H1 (cell line): Measurements from ENCODE around the gene SLC26A6. TPM values are rescaled to one million over a fixed set of nuclear protein-coding genes. Genes with fewer than 3 reads are reported as not detected.

Experiments
- CTCF ChIA-PET: fragments of 300-600 bp; sonication (Branson Sonifier 250); formaldehyde crosslinking; loops from one replicate; lab custom pipeline; 2021; ENCODE audit not compliant: partially characterized antibody; lab: Charles Lee
- POLR2A ChIA-PET: fragments of 300-600 bp; sonication (Branson Sonifier 250); formaldehyde crosslinking; loops from one replicate; lab custom pipeline; 2021; ENCODE audit warnings: inconsistent platforms; ENCODE audit not compliant: partially characterized antibody; lab: Charles Lee
- DNase-seq, 2 experiments: peaks; one replicate each; pipeline versions ENCODE4 v3.0.0 to v3.0.0-alpha.2; 2010 to 2022; ENCODE audit warnings: low spot score in 2 of 2, low read depth in 1 of 2, mixed read lengths in 1 of 2
- FAIRE-seq: peaks from 2 replicates; lab custom pipeline; 2011; peaks lifted over from hg19 to GRCh38; lab: Jason Lieb, UNC
- H2AFZ ChIP-seq: 2 replicates; pipeline ENCODE4 v1.8.1; 2012; ENCODE audit warnings: low read length, inconsistent platforms
- H2AK5ac ChIP-seq: 2 replicates; pipeline ENCODE4 v1.6.1; 2013; ENCODE audit warnings: low read depth, low read length
- H2BK120ac ChIP-seq: replicated peaks from 2 replicates; pipeline ENCODE3; 2013; ENCODE audit warnings: low read depth, low read length, inconsistent platforms
- H2BK12ac ChIP-seq: 2 replicates; pipeline ENCODE4 v1.6.1; 2013; ENCODE audit warnings: low read depth, low read length
- H2BK15ac ChIP-seq: 2 replicates; pipeline ENCODE4 v1.6.1; 2013; ENCODE audit warnings: low read length
- H2BK20ac ChIP-seq: 2 replicates; pipeline ENCODE4 v1.6.1; 2013; ENCODE audit warnings: low read length
- H2BK5ac ChIP-seq: 2 replicates; pipeline ENCODE4 v1.6.1; 2013; ENCODE audit warnings: low read depth, low read length
- H3K14ac ChIP-seq: 2 replicates; pipeline ENCODE4 v1.6.1; 2013; ENCODE audit warnings: inconsistent platforms; ENCODE audit not compliant: insufficient read length
- H3K18ac ChIP-seq: 2 replicates; pipeline ENCODE4 v1.6.1; 2013; ENCODE audit warnings: low read length; ENCODE audit errors: extremely low read depth
- H3K23ac ChIP-seq: 2 replicates; pipeline ENCODE4 v1.6.1; 2013; ENCODE audit warnings: inconsistent platforms; ENCODE audit not compliant: insufficient read length
- H3K23me2 ChIP-seq: 2 replicates; pipeline ENCODE4 v1.6.1; 2013; ENCODE audit warnings: low read depth, low read length
- H3K27ac ChIP-seq: 2 replicates; pipeline ENCODE4 v1.6.1; 2011; ENCODE audit warnings: low read depth, low read length, inconsistent platforms
- H3K27me3 ChIP-seq, 4 experiments: replicated peaks in 1 of 4; 1 replicate in 1 of 4; 2 replicates in 3 of 4; pipeline versions ENCODE4 v1.6.1 to v1.8.1; 2011 to 2013; ENCODE audit warnings: low read length in 3 of 4, mild to moderate bottlenecking in 3 of 4, inconsistent platforms in 2 of 4, mixed read lengths in 2 of 4, moderate library complexity in 1 of 4; ENCODE audit not compliant: control insufficient read depth in 3 of 4, insufficient read depth in 3 of 4; ENCODE audit errors: extremely low read depth in 1 of 4
- H3K36me3 ChIP-seq, 4 experiments: 2 replicates each; pipeline versions ENCODE4 v1.6.1 to v1.8.1; 2011 to 2013; ENCODE audit warnings: mild to moderate bottlenecking in 4 of 4, low read length in 3 of 4, moderate library complexity in 2 of 4, control low read depth in 1 of 4, inconsistent platforms in 1 of 4; ENCODE audit not compliant: insufficient read depth in 4 of 4, control insufficient read depth in 2 of 4
- H3K4ac ChIP-seq: replicated peaks from 2 replicates; pipeline ENCODE3; 2013; ENCODE audit warnings: low read length, low read depth, mixed read lengths, inconsistent platforms; ENCODE audit not compliant: insufficient read length
- H3K4me1 ChIP-seq, 4 experiments: replicated peaks in 1 of 4; 1 replicate in 1 of 4; 2 replicates in 3 of 4; pipeline versions ENCODE4 v1.6.1 to v1.8.1; 2011 to 2013; ENCODE audit warnings: low read length in 3 of 4, inconsistent platforms in 2 of 4, mixed read lengths in 1 of 4; ENCODE audit not compliant: insufficient read depth in 4 of 4, control insufficient read depth in 3 of 4
- H3K4me2 ChIP-seq, 2 experiments: 2 replicates each; pipeline versions ENCODE4 v1.6.1 to v1.8.1; 2011 to 2013; ENCODE audit warnings: low read depth in 2 of 2, low read length in 2 of 2, control low read depth in 1 of 2, inconsistent platforms in 1 of 2, mild to moderate bottlenecking in 1 of 2; ENCODE audit not compliant: insufficient read depth in 1 of 2
- H3K4me3 ChIP-seq, 4 experiments: fragments of 200-600, 300-600 bp in 1 of 4; sonication (generic), shearing (Covaris generic), sonication (Bioruptor Twin) in 1 of 4; 2 replicates each; pipeline versions ENCODE4 v1.5.1 to v1.8.1; 2011 to 2016; ENCODE audit warnings: low read length in 4 of 4, low read depth in 3 of 4, control low read depth in 2 of 4, inconsistent platforms in 2 of 4, mild to moderate bottlenecking in 2 of 4, mixed read lengths in 1 of 4, moderate library complexity in 1 of 4; ENCODE audit not compliant: insufficient read depth in 2 of 4; ENCODE audit errors: extremely low read depth in 1 of 4
- H3K56ac ChIP-seq: replicated peaks from 2 replicates; pipeline ENCODE3; 2013; ENCODE audit warnings: low read depth, mild to moderate bottlenecking, mixed read lengths, low read length, inconsistent platforms; ENCODE audit not compliant: insufficient read length
- H3K79me1 ChIP-seq: 2 replicates; pipeline ENCODE4 v1.6.1; 2013; ENCODE audit warnings: low read depth, low read length, control low read depth
- H3K79me2 ChIP-seq, 2 experiments: 2 replicates each; pipeline versions ENCODE4 v1.6.1 to v1.8.1; 2012 to 2013; ENCODE audit warnings: low read length in 2 of 2, mild to moderate bottlenecking in 2 of 2, inconsistent platforms in 1 of 2; ENCODE audit not compliant: insufficient read depth in 2 of 2, control insufficient read depth in 1 of 2
- H3K9ac ChIP-seq, 4 experiments: replicated peaks in 1 of 4; 1 replicate in 1 of 4; 2 replicates in 3 of 4; pipeline versions ENCODE4 v1.6.1 to v1.8.1; 2011 to 2013; ENCODE audit warnings: low read depth in 3 of 4, low read length in 3 of 4, control low read depth in 2 of 4, mild to moderate bottlenecking in 2 of 4, moderate library complexity in 2 of 4, inconsistent platforms in 1 of 4; ENCODE audit errors: extremely low read depth in 1 of 4
- H3K9me3 ChIP-seq, 2 experiments: 2 replicates each; pipeline versions ENCODE4 v1.6.1 to v1.8.1; 2012 to 2013; ENCODE audit warnings: mild to moderate bottlenecking in 2 of 2, moderate library complexity in 2 of 2, control low read depth in 1 of 2, inconsistent platforms in 1 of 2, low read depth in 1 of 2, low read length in 1 of 2, mixed read lengths in 1 of 2; ENCODE audit not compliant: insufficient read depth in 2 of 2
- H4K20me1 ChIP-seq, 2 experiments: replicated peaks in 1 of 2; 2 replicates each; pipeline versions ENCODE3 to v1.8.1; 2011 to 2013; ENCODE audit warnings: inconsistent platforms in 2 of 2, low read length in 2 of 2, mild to moderate bottlenecking in 1 of 2; ENCODE audit not compliant: insufficient read depth in 2 of 2, control insufficient read depth in 1 of 2
- H4K5ac ChIP-seq: 2 replicates; pipeline ENCODE4 v1.6.1; 2013; ENCODE audit warnings: low read length, low read depth, mixed read lengths, inconsistent platforms; ENCODE audit not compliant: insufficient read length
- H4K8ac ChIP-seq: 2 replicates; pipeline ENCODE4 v1.8.0; 2013; ENCODE audit warnings: mild to moderate bottlenecking, moderate library complexity, low read length, inconsistent platforms; ENCODE audit not compliant: insufficient read depth; ENCODE audit errors: extremely low read depth
- H4K91ac ChIP-seq: replicated peaks from 2 replicates; pipeline ENCODE3; 2013; ENCODE audit warnings: low read length, mixed read lengths, inconsistent platforms; ENCODE audit not compliant: insufficient read length
- EZH2 ChIP-seq: fragments of 200-600 bp; sonication (generic); IDR thresholded peaks from 2 replicates; pipeline ENCODE4 v1.7.1; 2012; ENCODE audit warnings: low read depth, mild to moderate bottlenecking, moderate library complexity, low read length, inconsistent platforms; ENCODE audit not compliant: severe bottlenecking
- FOSL1 ChIP-seq: IDR thresholded peaks from 2 replicates; pipeline ENCODE4 v1.6.1; 2011; ENCODE audit warnings: mild to moderate bottlenecking, low read depth, low read length, moderate library complexity; ENCODE audit not compliant: insufficient read depth
- KDM4A ChIP-seq: IDR thresholded peaks from one replicate; pipeline ENCODE4 v1.7.1; 2012; ENCODE audit warnings: low read depth, mild to moderate bottlenecking, moderate library complexity, low read length, inconsistent platforms; ENCODE audit not compliant: severe bottlenecking
- POLR2AphosphoS5 ChIP-seq: IDR thresholded peaks from 2 replicates; pipeline ENCODE4 v1.6.1; 2011; ENCODE audit warnings: low read depth, low read length
- SIRT6 ChIP-seq: IDR thresholded peaks from one replicate; pipeline ENCODE4 v1.7.1; 2012; ENCODE audit warnings: low read length, inconsistent platforms
- SP2 ChIP-seq: IDR thresholded peaks from 2 replicates; pipeline ENCODE4 v1.6.1; 2012; ENCODE audit warnings: mild to moderate bottlenecking, low read length, inconsistent platforms
- WGBS, 2 experiments: shearing (Covaris generic) in 1 of 2; methylation state at CpG; one replicate each; pipeline versions ENCODE4 v1.1.6 to v1.1.7; 2013 to 2015; ENCODE audit warnings: low lambda C conversion rate in 2 of 2, mixed read lengths in 2 of 2, inconsistent platforms in 1 of 2, low coverage in 1 of 2, missing lambda C conversion rate in 1 of 2; ENCODE audit not compliant: insufficient replicate concordance in 2 of 2, insufficient coverage in 1 of 2, insufficient read length in 1 of 2; ENCODE audit errors: extremely low coverage in 1 of 2, missing lambda C conversion rate in 1 of 2; 5-methylcytosine and 5-hydroxymethylcytosine counted together
- polyA plus RNA-seq, 7 experiments: library from polyadenylated mRNA; depleted of rRNA in 3 of 7; stranded (reverse) in 5 of 7; unstranded in 2 of 7; fragments of >200 nt in 5 of 7; fragments of 200-250 nt in 2 of 7; gene quantifications; 1 replicate in 5 of 7; 2 replicates in 1 of 7; 4 replicates in 1 of 7; pipeline versions ENCODE4 v1.2.1 to v1.2.3, GENCODE V29; 2011 to 2013; ENCODE audit warnings: missing spikeins in 2 of 7, mixed read lengths in 2 of 7
- total RNA-seq: library from RNA; stranded (reverse); fragmentation: NEBNext Ultra II Directional; extraction: Animal tissue kit (Norgen Biotek cat#: 25700); gene quantifications from 2 replicates; pipeline ENCODE4 v1.2.1, GENCODE V29; 2021
- TF ChIP-seq, protein P1 (sequence below), 3 experiments: IDR thresholded peaks; 1 replicate in 2 of 3; 2 replicates in 1 of 3; pipeline versions ENCODE4 v1.5.1 to v1.6.1; 2011; ENCODE audit warnings: low read length in 3 of 3, mild to moderate bottlenecking in 3 of 3, inconsistent platforms in 2 of 3, low read depth in 1 of 3, moderate library complexity in 1 of 3; ENCODE audit not compliant: insufficient read depth in 1 of 3; ENCODE audit errors: control extremely low read depth in 1 of 3

SLC26A6 gene
- total and polyA plus RNA-seq, 2 of the 8 experiments (the other 6 are each of a cell fraction or from before 2014, with no cell fraction given) = 50.4 to 58.0 TPM

DNA sequence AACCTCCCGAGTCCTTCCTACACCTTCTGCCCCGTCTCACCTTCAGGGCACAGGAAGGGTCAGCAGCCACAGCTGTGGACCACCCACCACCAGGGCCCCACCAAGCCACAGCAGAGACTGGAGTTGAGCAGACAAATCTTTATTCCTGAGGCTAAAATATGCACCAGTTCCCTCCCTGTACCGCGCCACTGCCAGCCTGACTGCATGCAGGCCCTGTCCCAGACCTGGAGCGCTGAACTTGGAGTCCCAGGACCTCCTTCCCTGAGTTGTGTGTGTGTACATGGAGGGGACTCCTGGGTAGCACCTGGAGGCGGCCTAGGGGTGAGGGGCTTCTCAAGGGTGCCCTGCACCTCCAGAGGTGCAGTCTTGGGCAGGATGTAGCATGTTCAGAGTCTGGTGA lies 9.7 kb downstream of the SLC26A6 start:
- no peak overlapping the region for H2BK15ac ChIP-seq
- CTCF ChIA-PET = interaction anchor here (0.6 to 5.3 kb wide), 6 partner anchors 9 to 67 kb away, joined by 4 to 49 read pairs (median 5); partner anchors contain the start of genes SLC26A6 and UQCRC1
- H3K23ac ChIP-seq = no peak overlapping the region
- 85% methylated on average over 6 of the region's 6 CpGs; no CpG with 5 or more reads in 1 of the 2 experiments for WGBS, 2 experiments
- peaks cover 6 to 16% of the 10 kb centered on the region in 2 experiments for H4K20me1 ChIP-seq
- peak overlapping the region; percentile 35; the same call in 1 of the 2 replicates for H4K8ac ChIP-seq
- H3K36me3 ChIP-seq = peaks cover 11 to 41% (median 17%) of the 10 kb centered on the region in 4 experiments; a peak in 7 of 8 replicates
- no peak overlapping the region for H4K91ac ChIP-seq
- no peak overlapping the region for H2AK5ac ChIP-seq
- H3K56ac ChIP-seq = no peak overlapping the region
- POLR2A ChIA-PET = interaction anchor here (1.0 to 7.9 kb wide), 6 partner anchors 8 to 38 kb away, joined by 3 to 75 read pairs (median 16); partner anchors contain the start of genes CELSR3, SLC26A6 and UQCRC1
- no peak overlapping the region for H3K9ac ChIP-seq
- no peak for DNase-seq
- H2BK5ac ChIP-seq = no peak overlapping the region
- no peak overlapping the region for H3K18ac ChIP-seq
- H4K5ac ChIP-seq = no peak overlapping the region
- H2BK20ac ChIP-seq = no peak overlapping the region
- 0 out of 2 replicates have a peak, but pooled peaks cover 2% of the 10 kb centered on the region for H3K23me2 ChIP-seq
- H3K79me1 ChIP-seq = no peaks in the 10 kb centered on the region
- no peaks in the 10 kb centered on the region for H3K27me3 ChIP-seq
- H3K14ac ChIP-seq = no peak overlapping the region
- peaks cover 0 to 6% (median 3%) of the 10 kb centered on the region in 4 experiments; a peak in 3 of 7 replicates for H3K4me1 ChIP-seq
- H3K4me3 ChIP-seq = no peak overlapping the region
- H3K4ac ChIP-seq = no peak overlapping the region
- no peak for FAIRE-seq
- no peak overlapping the region for H2BK12ac ChIP-seq
- H3K4me2 ChIP-seq = no peak overlapping the region
- H3K79me2 ChIP-seq = no peaks in the 10 kb centered on the region
- no peak overlapping the region for H2AFZ ChIP-seq
- no peaks in the 10 kb centered on the region for H3K9me3 ChIP-seq
- H2BK120ac ChIP-seq = no peak overlapping the region
- no peak overlapping the region for H3K27ac ChIP-seq
- TF ChIP-seq FOSL1 (no peak), EZH2 (no peak), SP2 (no peak), KDM4A (no peak), POLR2AphosphoS5 (no peak), SIRT6 (no peak)
- TF ChIP-seq, protein P1, sequence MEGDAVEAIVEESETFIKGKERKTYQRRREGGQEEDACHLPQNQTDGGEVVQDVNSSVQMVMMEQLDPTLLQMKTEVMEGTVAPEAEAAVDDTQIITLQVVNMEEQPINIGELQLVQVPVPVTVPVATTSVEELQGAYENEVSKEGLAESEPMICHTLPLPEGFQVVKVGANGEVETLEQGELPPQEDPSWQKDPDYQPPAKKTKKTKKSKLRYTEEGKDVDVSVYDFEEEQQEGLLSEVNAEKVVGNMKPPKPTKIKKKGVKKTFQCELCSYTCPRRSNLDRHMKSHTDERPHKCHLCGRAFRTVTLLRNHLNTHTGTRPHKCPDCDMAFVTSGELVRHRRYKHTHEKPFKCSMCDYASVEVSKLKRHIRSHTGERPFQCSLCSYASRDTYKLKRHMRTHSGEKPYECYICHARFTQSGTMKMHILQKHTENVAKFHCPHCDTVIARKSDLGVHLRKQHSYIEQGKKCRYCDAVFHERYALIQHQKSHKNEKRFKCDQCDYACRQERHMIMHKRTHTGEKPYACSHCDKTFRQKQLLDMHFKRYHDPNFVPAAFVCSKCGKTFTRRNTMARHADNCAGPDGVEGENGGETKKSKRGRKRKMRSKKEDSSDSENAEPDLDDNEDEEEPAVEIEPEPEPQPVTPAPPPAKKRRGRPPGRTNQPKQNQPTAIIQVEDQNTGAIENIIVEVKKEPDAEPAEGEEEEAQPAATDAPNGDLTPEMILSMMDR (IDR thresholded peaks at IDR 0.05; ENCODE audit: control extremely low read depth in 1 of 3, insufficient read depth in 1 of 3, low read depth in 1 of 3, low read length in 3 of 3) = no peak
